ENCODE data around the gene ZNF385B. TPM values are rescaled to one million over a fixed set of nuclear protein-coding genes. Genes with fewer than 3 reads are reported as not detected.

The ZNF385B gene
- total and polyA plus RNA-seq, 7 donors, result 0.35 to 5.6 (median 3.0) TPM; not detected in 1

DNA sequence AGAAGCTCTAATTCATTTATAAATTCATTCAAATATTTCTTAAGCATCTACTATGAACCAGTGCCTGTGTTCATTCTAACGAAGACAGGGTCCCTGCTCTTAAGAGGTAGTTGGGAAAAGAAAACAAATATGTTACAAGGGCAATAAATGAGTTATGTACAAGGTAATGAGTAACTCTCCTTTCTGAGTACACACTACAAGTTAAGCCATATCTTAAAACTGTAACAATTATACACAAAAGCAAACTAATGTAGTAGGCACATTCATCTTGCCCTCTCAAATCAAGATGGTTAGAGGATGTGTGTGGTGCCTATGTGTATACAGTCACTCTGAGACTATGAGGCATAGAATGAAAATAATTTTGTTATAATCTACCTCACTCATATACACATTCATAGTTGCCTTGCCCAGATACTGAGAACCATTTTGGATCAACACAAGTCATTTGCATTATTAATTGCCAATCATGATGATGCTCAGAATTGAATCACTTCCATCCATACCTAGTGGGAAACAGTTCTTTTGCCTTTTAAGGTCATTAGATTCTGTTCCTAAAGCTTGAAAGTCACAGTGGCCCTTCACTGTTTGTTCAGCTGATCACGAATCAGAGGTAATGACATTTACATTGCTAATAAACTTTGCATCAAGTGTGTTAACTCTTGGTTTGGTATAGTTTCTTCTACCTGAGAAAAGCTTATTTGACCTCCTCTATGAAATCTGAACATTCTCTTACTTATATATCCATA is 283.1 kb downstream of the ZNF385B start:
- H3K27me3 ChIP-seq, result no peaks in the 10 kb centered on the region
- H3K4me1 ChIP-seq, result no peaks in the 10 kb centered on the region
- 14 to 61% methylated on average over 2 of the region's 2 CpGs for WGBS, 2 donors
- no peaks in the 10 kb centered on the region for H3K36me3 ChIP-seq
- no peak overlapping the region for H3K27ac ChIP-seq
- no peak overlapping the region for H3K4me3 ChIP-seq
- DNase-seq, result no peak
- TF ChIP-seq, protein P1, sequence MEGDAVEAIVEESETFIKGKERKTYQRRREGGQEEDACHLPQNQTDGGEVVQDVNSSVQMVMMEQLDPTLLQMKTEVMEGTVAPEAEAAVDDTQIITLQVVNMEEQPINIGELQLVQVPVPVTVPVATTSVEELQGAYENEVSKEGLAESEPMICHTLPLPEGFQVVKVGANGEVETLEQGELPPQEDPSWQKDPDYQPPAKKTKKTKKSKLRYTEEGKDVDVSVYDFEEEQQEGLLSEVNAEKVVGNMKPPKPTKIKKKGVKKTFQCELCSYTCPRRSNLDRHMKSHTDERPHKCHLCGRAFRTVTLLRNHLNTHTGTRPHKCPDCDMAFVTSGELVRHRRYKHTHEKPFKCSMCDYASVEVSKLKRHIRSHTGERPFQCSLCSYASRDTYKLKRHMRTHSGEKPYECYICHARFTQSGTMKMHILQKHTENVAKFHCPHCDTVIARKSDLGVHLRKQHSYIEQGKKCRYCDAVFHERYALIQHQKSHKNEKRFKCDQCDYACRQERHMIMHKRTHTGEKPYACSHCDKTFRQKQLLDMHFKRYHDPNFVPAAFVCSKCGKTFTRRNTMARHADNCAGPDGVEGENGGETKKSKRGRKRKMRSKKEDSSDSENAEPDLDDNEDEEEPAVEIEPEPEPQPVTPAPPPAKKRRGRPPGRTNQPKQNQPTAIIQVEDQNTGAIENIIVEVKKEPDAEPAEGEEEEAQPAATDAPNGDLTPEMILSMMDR (IDR thresholded peaks at IDR 0.05), result no peak
- TF ChIP-seq EP300 (IDR thresholded peaks at IDR 0.05) (no peak), POLR2A (IDR thresholded peaks at IDR 0.05) (no peak), POLR2AphosphoS5 (IDR thresholded peaks at IDR 0.05) (no peak)
- H3K9me3 ChIP-seq, result peaks cover 0 to 3% (median 0%) of the 10 kb centered on the region in 4 donors
- intact Hi-C loops (cut with DNase I), result no loop called here

DNA sequence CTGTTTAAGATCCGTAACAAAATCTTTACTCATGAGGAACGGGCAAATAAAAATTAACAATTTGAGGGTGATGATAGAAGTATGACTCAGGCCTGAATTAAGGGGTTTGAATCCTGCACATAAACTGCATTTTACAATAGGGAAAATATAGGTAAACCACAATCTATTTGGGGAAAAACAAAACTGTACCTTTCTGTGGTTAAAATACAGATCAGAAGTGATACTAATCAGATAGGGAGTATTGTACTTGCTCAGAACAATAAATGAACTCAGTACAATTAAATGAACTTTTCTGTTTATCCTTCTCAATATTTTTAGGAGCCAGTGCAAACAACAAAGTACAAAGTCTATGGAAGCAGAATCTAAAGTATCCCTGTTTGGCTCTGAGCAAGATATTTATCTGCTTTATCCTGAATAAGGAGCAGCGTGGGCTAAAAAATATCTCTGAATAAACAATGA is 287.3 kb downstream of the ZNF385B start:
- Histone ChIP-seq H3K9me3 (no peaks in the 10 kb centered on the region), H3K27me3 (no peaks in the 10 kb centered on the region), H3K27ac (no peak overlapping the region), H3K36me3 (no peaks in the 10 kb centered on the region), H3K4me3 (no peak overlapping the region), H3K4me1 (no peaks in the 10 kb centered on the region)
- no peak for DNase-seq
- TF ChIP-seq, protein P1 (IDR thresholded peaks at IDR 0.05), result no peak
- TF ChIP-seq EP300 (IDR thresholded peaks at IDR 0.05) (no peak), POLR2A (IDR thresholded peaks at IDR 0.05) (no peak), POLR2AphosphoS5 (IDR thresholded peaks at IDR 0.05) (no peak)
- WGBS, 2 donors, result 20 to 57% methylated on average over 3 of the region's 3 CpGs
- intact Hi-C loops (cut with DNase I), result no loop called here

DNA sequence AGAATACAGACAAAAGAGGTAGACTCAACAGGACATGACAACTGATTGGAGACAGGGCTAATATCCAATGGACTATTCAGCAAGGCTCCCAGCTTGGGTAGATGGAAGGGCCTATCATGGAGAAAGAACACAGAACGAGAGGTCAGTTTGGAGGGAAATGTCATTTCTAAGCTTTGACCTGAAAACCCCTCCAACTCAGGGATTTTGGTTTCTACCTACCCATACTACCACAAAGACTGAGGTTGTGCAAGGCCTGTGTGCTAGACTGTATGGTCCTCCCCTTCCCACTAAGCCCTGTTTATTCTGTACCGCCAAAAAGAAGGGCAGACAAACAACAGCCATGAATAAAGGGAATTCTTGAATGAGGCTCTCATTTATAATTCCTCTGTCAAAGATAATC is 288.9 kb downstream of the ZNF385B start:
- no peak overlapping the region for H3K4me3 ChIP-seq
- no peak overlapping the region for H3K27ac ChIP-seq
- H3K9me3 ChIP-seq, result no peaks in the 10 kb centered on the region
- H3K36me3 ChIP-seq, result no peaks in the 10 kb centered on the region
- 91 to 93% methylated on average over 2 of the region's 2 CpGs for WGBS, 2 donors
- intact Hi-C loops (cut with DNase I), result no loop called here
- TF ChIP-seq, protein P1 (IDR thresholded peaks at IDR 0.05), result no peak
- TF ChIP-seq POLR2AphosphoS5 (IDR thresholded peaks at IDR 0.05) (no peak), POLR2A (IDR thresholded peaks at IDR 0.05) (no peak), EP300 (IDR thresholded peaks at IDR 0.05) (no peak)
- no peaks in the 10 kb centered on the region for H3K4me1 ChIP-seq
- no peak for DNase-seq
- H3K27me3 ChIP-seq, result no peaks in the 10 kb centered on the region

DNA sequence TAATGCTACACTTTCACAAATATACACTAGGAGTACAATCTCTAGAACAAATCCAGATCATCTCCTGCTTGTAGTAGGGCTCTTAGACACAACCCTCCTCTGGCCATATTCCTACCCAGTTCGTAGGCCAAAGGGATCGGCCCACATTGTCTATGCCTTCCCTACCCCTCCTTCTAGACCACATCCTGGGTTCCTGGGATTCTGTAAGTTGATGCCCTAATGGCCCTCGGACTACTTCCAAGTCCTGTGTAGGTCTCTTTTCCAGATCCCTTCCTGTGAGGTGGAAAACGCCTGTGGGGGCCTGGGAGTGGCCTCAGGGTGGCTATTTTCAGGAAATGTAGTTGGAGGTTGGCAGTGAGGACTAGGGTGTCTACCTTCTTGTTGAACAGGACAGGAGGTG is 289.7 kb downstream of the ZNF385B start:
- intact Hi-C loops (cut with DNase I), result no loop called here
- WGBS, 2 donors, result 82 to 92% methylated on average over 4 of the region's 4 CpGs
- no peak for DNase-seq
- Histone ChIP-seq H3K4me1 (no peaks in the 10 kb centered on the region), H3K27ac (no peak overlapping the region), H3K27me3 (no peaks in the 10 kb centered on the region), H3K4me3 (no peak overlapping the region), H3K9me3 (no peaks in the 10 kb centered on the region), H3K36me3 (no peaks in the 10 kb centered on the region)
- TF ChIP-seq POLR2AphosphoS5 (IDR thresholded peaks at IDR 0.05) (no peak), POLR2A (IDR thresholded peaks at IDR 0.05) (no peak), EP300 (IDR thresholded peaks at IDR 0.05) (no peak)
- TF ChIP-seq, protein P1 (IDR thresholded peaks at IDR 0.05), result no peak
